K562 (cell line): ENCODE measurements around the gene HES5. TPM values are rescaled to one million over a fixed set of nuclear protein-coding genes. Genes with fewer than 3 reads are reported as not detected.

ENCODE experiments used
- BRCA1 ChIP-seq, 2 experiments: fragments of 450-650 bp in 1 of 2; sonication (generic) in 1 of 2; formaldehyde crosslinking in 1 of 2; IDR thresholded peaks; 2 replicates each; pipeline versions ENCODE4 v1.5.0 to v1.6.1; 2017 to 2020; ENCODE audit warnings: mild to moderate bottlenecking in 1 of 2, missing genetic modification reagents in 1 of 2
- CEBPG ChIP-seq, 3 experiments: fragments of 200-800 bp in 1 of 3; sonication (Bioruptor generic) in 1 of 3; sonication (generic) in 1 of 3; formaldehyde crosslinking in 1 of 3; IDR thresholded peaks in 2 of 3; conservative IDR thresholded peaks in 1 of 3; 2 replicates each; pipeline versions ENCODE4 v1.6.1 to v1.8.0; 2016 to 2022; ENCODE audit warnings: missing compliant biosample characterization in 2 of 3, missing genetic modification characterization in 2 of 3, mild to moderate bottlenecking in 1 of 3, missing genetic modification reagents in 1 of 3
- DPF2 ChIP-seq: fragments of 450-650 bp; IDR thresholded peaks from 2 replicates; pipeline ENCODE4 v1.6.1; 2016
- ELF1 ChIP-seq: fragments of 200-800 bp; sonication (Bioruptor generic); IDR thresholded peaks from 2 replicates; pipeline ENCODE4 v1.6.1; 2016; ENCODE audit warnings: missing genetic modification characterization, missing compliant biosample characterization
- EWSR1 ChIP-seq: fragments of 450-650 bp; IDR thresholded peaks from 2 replicates; pipeline ENCODE4 v1.6.1; 2018; ENCODE audit warnings: borderline replicate concordance, mild to moderate bottlenecking, low read depth, moderate library complexity; ENCODE audit not compliant: partially characterized antibody
- HCFC1 ChIP-seq: IDR thresholded peaks from 2 replicates; pipeline ENCODE4 v1.6.1; 2012; ENCODE audit warnings: low read depth, low read length, improper control_type of control experiment
- HDAC3 ChIP-seq: fragments of 450-650 bp; IDR thresholded peaks from 2 replicates; pipeline ENCODE4 v1.6.1; 2018; ENCODE audit warnings: borderline replicate concordance, mild to moderate bottlenecking, moderate library complexity; ENCODE audit not compliant: partially characterized antibody
- L3MBTL2 ChIP-seq: fragments of 450-650 bp; IDR thresholded peaks from 2 replicates; pipeline ENCODE4 v1.6.1; 2016; ENCODE audit warnings: mild to moderate bottlenecking, moderate library complexity
- PYGO2 ChIP-seq: fragments of 450-650 bp; IDR thresholded peaks from 2 replicates; pipeline ENCODE4 v1.6.1; 2016; ENCODE audit warnings: mild to moderate bottlenecking, missing genetic modification characterization, moderate library complexity, missing compliant biosample characterization
- polyA plus RNA-seq, 8 experiments: library from polyadenylated mRNA; depleted of rRNA in 4 of 8; stranded (reverse) in 5 of 8; unstranded in 3 of 8; fragments of >200 nt; fragmentation: Nextera tagmentation in 2 of 8; fragmentation: Illumina TruSeq in 1 of 8; extraction: Ambion mirVana in 2 of 8; extraction: Trizol in 1 of 8; gene quantifications; 2 replicates each; pipeline versions ENCODE4 v1.2.1 to v1.2.3, GENCODE V29; 2011 to 2014; ENCODE audit warnings: inconsistent platforms in 1 of 8, missing spikeins in 1 of 8
- total RNA-seq, 7 experiments: library from RNA; depleted of rRNA in 6 of 7; stranded (reverse); fragments of >200 nt in 6 of 7; fragmentation: Illumina TruSeq in 2 of 7; extraction: Trizol in 2 of 7; gene quantifications; 2 replicates each; pipeline versions ENCODE4 v1.2.1 to v1.2.3, GENCODE V29; 2011 to 2021; ENCODE audit warnings: low replicate concordance in 1 of 7
- TF ChIP-seq, protein P1 (sequence below): sonication (generic); formaldehyde crosslinking; IDR thresholded peaks from 2 replicates; pipeline ENCODE4 v1.8.1; 2022; ENCODE audit warnings: missing genetic modification reagents

The HES5 gene
- total and polyA plus RNA-seq, 9 of the 15 experiments (the other 6 are each of a cell fraction or from before 2014, with no cell fraction given) = not detected

DNA sequence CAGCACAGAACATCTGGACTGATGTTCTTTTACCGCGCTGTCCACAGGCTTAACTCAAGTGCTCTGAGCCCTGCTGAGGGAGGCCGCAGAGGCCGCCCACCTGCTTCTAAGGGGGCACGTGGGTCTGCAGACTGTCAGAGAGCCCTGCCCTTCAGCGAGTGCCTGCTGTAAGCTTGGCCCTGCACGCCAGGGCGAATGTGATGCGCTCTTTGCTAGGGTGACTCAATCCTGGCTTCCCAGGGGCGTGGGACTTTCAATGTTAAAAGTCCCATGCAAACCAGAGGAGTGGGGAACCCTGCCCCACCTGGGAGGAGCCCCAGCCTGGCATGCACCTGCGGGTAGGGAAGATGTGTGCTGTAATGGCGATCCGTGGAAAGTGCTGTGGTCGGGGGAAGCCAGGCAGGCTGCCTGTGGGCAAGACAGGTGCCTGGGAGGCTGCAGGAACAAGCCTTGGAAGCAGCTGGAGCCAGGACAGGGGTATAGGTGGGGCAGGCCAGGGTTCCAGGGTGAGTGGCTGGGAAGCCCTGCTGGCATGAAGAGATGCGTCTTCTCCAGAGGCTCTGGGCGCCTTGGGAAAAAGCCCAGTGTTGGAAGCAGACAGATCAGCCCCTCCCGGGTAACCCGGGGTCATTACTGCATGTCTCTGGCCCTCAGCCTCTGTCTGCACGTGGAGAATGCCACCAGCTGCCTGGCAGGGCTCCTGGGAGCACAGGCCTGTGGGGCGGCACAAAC, 3.1 kb downstream of the HES5 start (continued):
- TF ChIP-seq ELF1 (tag) (no peak), BRCA1 (IDR thresholded peaks at IDR 0.05) (no peak), BRCA1 (CRISPR knock-in tag; IDR thresholded peaks at IDR 0.05) (no peak), L3MBTL2 (no peak), HDAC3 (no peak), CEBPG (CRISPR knock-in tag; IDR thresholded peaks at IDR 0.05) (0 out of 2 replicates have a peak, but pooled peaks have one; percentile 24), CEBPG (tag; conservative IDR thresholded peaks at IDR 0.05 in 1 of 2, IDR thresholded peaks at IDR 0.05 in 1 of 2) (no peak), EWSR1 (no peak), DPF2 (no peak), HCFC1 (no peak), PYGO2 (tag) (no peak)
- TF ChIP-seq, protein P1, sequence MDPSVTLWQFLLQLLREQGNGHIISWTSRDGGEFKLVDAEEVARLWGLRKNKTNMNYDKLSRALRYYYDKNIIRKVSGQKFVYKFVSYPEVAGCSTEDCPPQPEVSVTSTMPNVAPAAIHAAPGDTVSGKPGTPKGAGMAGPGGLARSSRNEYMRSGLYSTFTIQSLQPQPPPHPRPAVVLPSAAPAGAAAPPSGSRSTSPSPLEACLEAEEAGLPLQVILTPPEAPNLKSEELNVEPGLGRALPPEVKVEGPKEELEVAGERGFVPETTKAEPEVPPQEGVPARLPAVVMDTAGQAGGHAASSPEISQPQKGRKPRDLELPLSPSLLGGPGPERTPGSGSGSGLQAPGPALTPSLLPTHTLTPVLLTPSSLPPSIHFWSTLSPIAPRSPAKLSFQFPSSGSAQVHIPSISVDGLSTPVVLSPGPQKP (CRISPR knock-in tag) = no peak
